ENCODE data around the gene LARGE1. TPM values are rescaled to one million over a fixed set of nuclear protein-coding genes. Genes with fewer than 3 reads are reported as not detected.

The LARGE1 gene
- total and polyA plus RNA-seq, 2 experiments from 2014 or later = 1.5 to 12.8 TPM

- in situ Hi-C loops (cut with MboI) = no loop called here
- Histone ChIP-seq H3K79me2 (ENCODE audit: insufficient read depth) (no peaks in the 10 kb centered on the region), H2AFZ (no peak overlapping the region), H3K9me3 (ENCODE audit: low read depth) (no peaks in the 10 kb centered on the region), H3K4me1 (ENCODE audit: insufficient read depth) (no peaks in the 10 kb centered on the region), H3K27ac (no peak overlapping the region), H3K27me3 (replicated peaks; ENCODE audit: insufficient read depth) (no peaks in the 10 kb centered on the region), H3F3A (ENCODE audit: insufficient read depth) (no peaks in the 10 kb centered on the region), H4K20me1 (ENCODE audit: insufficient read depth) (no peaks in the 10 kb centered on the region), H3K4me3 (no peak overlapping the region), H3K9ac (no peak overlapping the region), H3K36me3 (ENCODE audit: low read depth) (no peaks in the 10 kb centered on the region), H3K4me2 (ENCODE audit: unreplicated experiment) (no peak overlapping the region), H3K9me2 (ENCODE audit: insufficient read depth) (no peaks in the 10 kb centered on the region)
- 92 to 93% methylated on average over 6 of the region's 6 CpGs for WGBS, 2 experiments (ENCODE audit: low coverage in 1 of 2, low lambda C conversion rate in 2 of 2, missing lambda C conversion rate in 2 of 2)
- no peak for DNase-seq
- TF ChIP-seq EZH2phosphoT487 (IDR thresholded peaks at IDR 0.05; ENCODE audit: insufficient read depth, low read depth) (no peak), EZH2 (IDR thresholded peaks at IDR 0.05; ENCODE audit: insufficient read depth, poor library complexity, severe bottlenecking) (no peak)
Measured at GRCh38 chr22:33427461-33427860, 492.8 kb downstream of the LARGE1 start.

- TF ChIP-seq EZH2phosphoT487 (IDR thresholded peaks at IDR 0.05; ENCODE audit: insufficient read depth, low read depth) (no peak), EZH2 (IDR thresholded peaks at IDR 0.05; ENCODE audit: insufficient read depth, poor library complexity, severe bottlenecking) (no peak)
- H3K79me2 ChIP-seq (ENCODE audit: insufficient read depth) = no peaks in the 10 kb centered on the region
- H3K27ac ChIP-seq = no peak overlapping the region
- H3K4me1 ChIP-seq (ENCODE audit: insufficient read depth) = no peaks in the 10 kb centered on the region
- WGBS, 2 experiments (ENCODE audit: low coverage in 1 of 2, low lambda C conversion rate in 2 of 2, missing lambda C conversion rate in 2 of 2) = 56 to 62% methylated on average over 3 of the region's 3 CpGs
- no peaks in the 10 kb centered on the region for H3K36me3 ChIP-seq (ENCODE audit: low read depth)
- no peaks in the 10 kb centered on the region for H3K9me2 ChIP-seq (ENCODE audit: insufficient read depth)
- DNase-seq = no peak
- no peak overlapping the region for H3K4me3 ChIP-seq
- H3K9ac ChIP-seq = no peak overlapping the region
- H3K9me3 ChIP-seq (ENCODE audit: low read depth) = no peaks in the 10 kb centered on the region
- no peak overlapping the region for H2AFZ ChIP-seq
- H3K27me3 ChIP-seq (replicated peaks; ENCODE audit: insufficient read depth) = no peaks in the 10 kb centered on the region
- H3F3A ChIP-seq (ENCODE audit: insufficient read depth) = no peaks in the 10 kb centered on the region
- in situ Hi-C loops (cut with MboI) = no loop called here
- H4K20me1 ChIP-seq (ENCODE audit: insufficient read depth) = no peaks in the 10 kb centered on the region
- no peak overlapping the region for H3K4me2 ChIP-seq (ENCODE audit: unreplicated experiment)
Measured at GRCh38 chr22:33426451-33426850, 493.8 kb downstream of the LARGE1 start.

GRCh38 chr22:33421859-33422258, 498.4 kb downstream of the LARGE1 start:
- H3K4me1 ChIP-seq (ENCODE audit: insufficient read depth) = no peaks in the 10 kb centered on the region
- H3K9ac ChIP-seq = no peak overlapping the region
- no peak overlapping the region for H3K27ac ChIP-seq
- DNase-seq = no peak
- WGBS, 2 experiments (ENCODE audit: low coverage in 1 of 2, low lambda C conversion rate in 2 of 2, missing lambda C conversion rate in 2 of 2) = 74 to 76% methylated on average over 3 of the region's 3 CpGs
- no peak overlapping the region for H3K4me3 ChIP-seq
- H3F3A ChIP-seq (ENCODE audit: insufficient read depth) = no peaks in the 10 kb centered on the region
- TF ChIP-seq EZH2 (IDR thresholded peaks at IDR 0.05; ENCODE audit: insufficient read depth, poor library complexity, severe bottlenecking) (no peak), EZH2phosphoT487 (IDR thresholded peaks at IDR 0.05; ENCODE audit: insufficient read depth, low read depth) (no peak)
- no peaks in the 10 kb centered on the region for H3K79me2 ChIP-seq (ENCODE audit: insufficient read depth)
- in situ Hi-C loops (cut with MboI) = no loop called here
- no peaks in the 10 kb centered on the region for H3K27me3 ChIP-seq (replicated peaks; ENCODE audit: insufficient read depth)
- no peaks in the 10 kb centered on the region for H4K20me1 ChIP-seq (ENCODE audit: insufficient read depth)
- H3K36me3 ChIP-seq (ENCODE audit: low read depth) = no peaks in the 10 kb centered on the region
- H3K9me2 ChIP-seq (ENCODE audit: insufficient read depth) = no peaks in the 10 kb centered on the region
- H3K9me3 ChIP-seq (ENCODE audit: low read depth) = no peaks in the 10 kb centered on the region
- H3K4me2 ChIP-seq (ENCODE audit: unreplicated experiment) = no peak overlapping the region
- H2AFZ ChIP-seq = no peak overlapping the region

GRCh38 chr22:33418484-33418883, 501.8 kb downstream of the LARGE1 start:
- no peak overlapping the region for H2AFZ ChIP-seq
- no peaks in the 10 kb centered on the region for H3K79me2 ChIP-seq (ENCODE audit: insufficient read depth)
- no peaks in the 10 kb centered on the region for H4K20me1 ChIP-seq (ENCODE audit: insufficient read depth)
- H3K36me3 ChIP-seq (ENCODE audit: low read depth) = no peaks in the 10 kb centered on the region
- H3K9me2 ChIP-seq (ENCODE audit: insufficient read depth) = no peaks in the 10 kb centered on the region
- H3K27me3 ChIP-seq (replicated peaks; ENCODE audit: insufficient read depth) = no peaks in the 10 kb centered on the region
- WGBS, 2 experiments (ENCODE audit: low coverage in 1 of 2, low lambda C conversion rate in 2 of 2, missing lambda C conversion rate in 2 of 2) = 88 to 89% methylated on average over 5 of the region's 5 CpGs
- H3K4me2 ChIP-seq (ENCODE audit: unreplicated experiment) = no peak overlapping the region
- H3K9me3 ChIP-seq (ENCODE audit: low read depth) = no peaks in the 10 kb centered on the region
- TF ChIP-seq EZH2phosphoT487 (IDR thresholded peaks at IDR 0.05; ENCODE audit: insufficient read depth, low read depth) (no peak), EZH2 (IDR thresholded peaks at IDR 0.05; ENCODE audit: insufficient read depth, poor library complexity, severe bottlenecking) (no peak)
- DNase-seq = no peak
- in situ Hi-C loops (cut with MboI) = no loop called here
- no peak overlapping the region for H3K4me3 ChIP-seq
- H3K9ac ChIP-seq = no peak overlapping the region
- no peaks in the 10 kb centered on the region for H3F3A ChIP-seq (ENCODE audit: insufficient read depth)
- H3K27ac ChIP-seq = no peak overlapping the region
- no peaks in the 10 kb centered on the region for H3K4me1 ChIP-seq (ENCODE audit: insufficient read depth)

GRCh38 chr22:33415401-33415800, 504.9 kb downstream of the LARGE1 start:
- Histone ChIP-seq H3K9me2 (ENCODE audit: insufficient read depth) (no peaks in the 10 kb centered on the region), H3F3A (ENCODE audit: insufficient read depth) (no peaks in the 10 kb centered on the region), H3K4me2 (ENCODE audit: unreplicated experiment) (no peak overlapping the region), H3K4me1 (ENCODE audit: insufficient read depth) (no peaks in the 10 kb centered on the region), H3K79me2 (ENCODE audit: insufficient read depth) (no peaks in the 10 kb centered on the region), H3K27ac (no peak overlapping the region), H4K20me1 (ENCODE audit: insufficient read depth) (no peaks in the 10 kb centered on the region), H3K9me3 (ENCODE audit: low read depth) (no peaks in the 10 kb centered on the region), H3K9ac (no peak overlapping the region), H3K27me3 (replicated peaks; ENCODE audit: insufficient read depth) (no peaks in the 10 kb centered on the region), H3K4me3 (no peak overlapping the region), H3K36me3 (ENCODE audit: low read depth) (no peaks in the 10 kb centered on the region), H2AFZ (no peak overlapping the region)
- 66 to 71% methylated on average over 3 of the region's 3 CpGs for WGBS, 2 experiments (ENCODE audit: low coverage in 1 of 2, low lambda C conversion rate in 2 of 2, missing lambda C conversion rate in 2 of 2)
- in situ Hi-C loops (cut with MboI) = no loop called here
- DNase-seq = no peak
- TF ChIP-seq EZH2phosphoT487 (IDR thresholded peaks at IDR 0.05; ENCODE audit: insufficient read depth, low read depth) (no peak), EZH2 (IDR thresholded peaks at IDR 0.05; ENCODE audit: insufficient read depth, poor library complexity, severe bottlenecking) (no peak)

All from GM23248 (cell line).